AG09319 (cell line): ENCODE measurements around the gene SND1.

Experiments used
- DNase-seq: peaks from one replicate; pipeline ENCODE4 v3.0.0-alpha.2; 2010; ENCODE audit warnings: low read depth; ENCODE audit errors: extremely low read depth
- TF ChIP-seq, protein P1 (sequence below): IDR thresholded peaks from 2 replicates; pipeline ENCODE4 v1.5.1; 2011; ENCODE audit warnings: low read depth, mild to moderate bottlenecking, inconsistent platforms, low read length, moderate library complexity

SND1 gene

GRCh38 chr7:128010391-128011127 lies 358.6 kb downstream of the SND1 start:
- DNase-seq, result no peak
- TF ChIP-seq, protein P1, sequence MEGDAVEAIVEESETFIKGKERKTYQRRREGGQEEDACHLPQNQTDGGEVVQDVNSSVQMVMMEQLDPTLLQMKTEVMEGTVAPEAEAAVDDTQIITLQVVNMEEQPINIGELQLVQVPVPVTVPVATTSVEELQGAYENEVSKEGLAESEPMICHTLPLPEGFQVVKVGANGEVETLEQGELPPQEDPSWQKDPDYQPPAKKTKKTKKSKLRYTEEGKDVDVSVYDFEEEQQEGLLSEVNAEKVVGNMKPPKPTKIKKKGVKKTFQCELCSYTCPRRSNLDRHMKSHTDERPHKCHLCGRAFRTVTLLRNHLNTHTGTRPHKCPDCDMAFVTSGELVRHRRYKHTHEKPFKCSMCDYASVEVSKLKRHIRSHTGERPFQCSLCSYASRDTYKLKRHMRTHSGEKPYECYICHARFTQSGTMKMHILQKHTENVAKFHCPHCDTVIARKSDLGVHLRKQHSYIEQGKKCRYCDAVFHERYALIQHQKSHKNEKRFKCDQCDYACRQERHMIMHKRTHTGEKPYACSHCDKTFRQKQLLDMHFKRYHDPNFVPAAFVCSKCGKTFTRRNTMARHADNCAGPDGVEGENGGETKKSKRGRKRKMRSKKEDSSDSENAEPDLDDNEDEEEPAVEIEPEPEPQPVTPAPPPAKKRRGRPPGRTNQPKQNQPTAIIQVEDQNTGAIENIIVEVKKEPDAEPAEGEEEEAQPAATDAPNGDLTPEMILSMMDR, result no peak

DNA sequence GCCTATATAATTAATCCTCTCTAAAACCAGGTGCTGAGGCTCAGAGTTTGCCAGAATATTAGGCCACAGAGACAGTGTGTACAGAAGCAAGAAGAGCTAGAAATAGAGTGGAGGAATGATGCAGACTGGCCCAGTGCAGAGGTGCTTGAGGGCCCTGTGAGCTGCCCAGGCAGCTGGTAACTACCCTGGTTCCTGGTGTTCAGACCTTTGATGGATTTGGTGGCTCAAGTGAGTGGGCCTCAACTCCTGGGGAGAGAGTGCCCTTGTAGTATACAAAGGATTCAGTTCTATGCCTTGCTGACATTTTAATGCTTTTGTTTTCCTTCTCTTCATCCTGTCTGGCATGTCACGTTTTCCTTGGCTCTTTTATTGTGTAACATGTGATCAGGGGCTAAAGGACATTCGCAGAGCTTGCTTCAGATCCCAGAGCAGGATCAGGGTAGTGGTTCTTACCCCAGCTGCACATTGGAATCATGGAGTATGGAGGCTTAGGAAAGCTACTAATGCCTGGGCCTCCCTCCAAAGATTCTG lies 359.2 kb downstream of the SND1 start:
- no peak for DNase-seq
- TF ChIP-seq, protein P1, result no peak

DNA sequence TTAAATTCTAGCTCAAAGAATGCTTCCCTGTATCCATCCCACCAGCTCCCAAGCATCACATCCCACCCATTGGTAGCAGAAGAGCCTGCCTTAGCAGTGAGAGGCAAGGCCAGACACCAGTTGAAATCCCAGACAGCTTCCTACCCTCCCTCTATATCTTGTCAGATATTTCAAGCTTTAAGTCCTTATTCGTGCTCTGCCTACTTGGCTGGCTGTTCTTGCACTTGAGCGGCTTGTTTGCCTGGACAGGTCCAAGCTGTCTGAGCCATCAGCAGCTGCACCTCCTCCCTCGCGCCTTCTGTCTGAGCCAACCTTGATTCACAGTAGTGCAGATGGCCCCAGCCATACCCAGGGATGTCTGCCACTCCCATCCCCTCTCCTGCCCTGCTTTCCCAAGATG lies 362.8 kb downstream of the SND1 start:
- no peak for DNase-seq
- TF ChIP-seq, protein P1, result no peak

GRCh38 chr7:128017460-128017859 lies 365.5 kb downstream of the SND1 start:
- DNase-seq, result no peak
- TF ChIP-seq, protein P1, result no peak

DNA sequence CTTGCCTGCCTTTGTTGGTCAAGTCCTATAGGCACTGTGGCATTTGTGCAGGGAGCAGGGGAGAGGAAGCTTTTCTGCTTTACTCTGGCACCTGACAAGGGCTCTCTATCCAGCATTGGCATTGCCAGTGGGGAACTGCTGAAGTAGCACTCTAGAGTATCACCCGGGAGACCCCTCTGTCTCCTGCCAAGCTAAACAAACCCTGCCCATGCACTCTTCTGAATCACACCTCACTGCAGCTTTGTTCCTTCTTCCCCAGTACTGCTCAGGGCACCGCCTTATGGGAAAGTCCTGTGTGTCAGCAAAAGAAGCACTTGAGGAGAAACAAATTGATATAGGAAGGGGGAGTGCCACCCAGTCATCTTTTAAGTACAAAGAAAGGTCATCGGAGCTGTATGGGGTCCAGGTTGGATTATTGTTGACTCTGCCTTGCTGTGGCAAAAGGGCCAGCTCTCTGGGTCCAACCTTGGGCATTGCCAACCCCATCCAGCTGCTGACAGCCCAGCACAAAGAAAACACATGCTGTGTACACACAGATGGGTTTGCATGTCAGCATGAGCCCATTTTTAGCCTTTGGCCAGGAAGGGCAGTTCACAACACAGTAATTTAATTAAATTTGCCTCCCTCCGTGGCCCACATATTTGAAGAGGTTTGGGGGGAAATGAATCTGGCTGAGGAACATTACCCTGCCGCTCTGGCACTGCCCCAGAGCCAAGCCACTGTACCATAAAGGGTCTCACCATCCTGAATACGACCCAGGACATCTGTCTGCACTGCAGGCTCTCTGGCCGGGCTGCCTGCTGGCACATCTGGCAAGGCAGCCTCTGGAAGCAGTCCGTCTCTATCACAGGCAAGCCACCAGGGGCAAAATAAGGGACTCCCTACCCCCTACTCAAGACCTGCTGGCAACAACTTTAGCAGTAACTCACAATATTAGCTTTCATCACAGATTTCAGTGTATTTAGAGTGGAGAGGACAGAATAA lies 366.2 kb downstream of the SND1 start:
- DNase-seq, result no peak
- TF ChIP-seq, protein P1, result no peak

DNA sequence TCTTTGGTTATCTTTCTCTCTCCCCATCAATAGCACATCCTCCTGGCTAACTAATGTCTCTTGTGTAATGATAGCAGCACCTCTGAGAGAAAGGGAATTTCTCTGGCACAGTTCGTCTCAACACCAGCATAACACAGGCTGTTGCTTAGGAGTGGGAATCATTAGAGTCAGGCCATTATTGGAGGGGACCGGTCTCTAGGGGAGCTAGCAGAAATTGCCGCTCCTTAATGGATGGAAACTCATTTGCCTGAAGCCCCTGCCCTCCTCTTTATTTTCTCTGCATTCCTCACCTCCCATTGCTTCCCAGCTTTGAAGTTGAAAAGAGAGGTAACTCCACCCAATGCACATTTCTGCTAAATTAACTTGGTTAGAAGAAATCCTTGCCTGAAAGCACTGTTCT lies 367.3 kb downstream of the SND1 start:
- TF ChIP-seq, protein P1, result no peak
- DNase-seq, result no peak

- no peak for DNase-seq
- TF ChIP-seq, protein P1, result no peak
These were observed 368.2 kb downstream of the SND1 start for GRCh38 chr7:128020159-128020558.
